HEK293T (cell line): Measurements from ENCODE around the gene B9D2.

Experiments
- ARNT ChIP-seq: fragments of 450-650 bp; IDR thresholded peaks from 2 replicates; pipeline ENCODE4 v1.6.1; 2017; ENCODE audit warnings: mild to moderate bottlenecking
- BHLHE40 ChIP-seq: fragments of 450-650 bp; IDR thresholded peaks from 2 replicates; pipeline ENCODE4 v1.6.1; 2016; ENCODE audit warnings: mild to moderate bottlenecking, moderate library complexity, borderline replicate concordance
- ELF4 ChIP-seq: fragments of 450-650 bp; IDR thresholded peaks from 2 replicates; pipeline ENCODE4 v1.6.1; 2017; ENCODE audit warnings: antibody characterized with exemption
- FOXA1 ChIP-seq: fragments of 450-650 bp; IDR thresholded peaks from 2 replicates; pipeline ENCODE4 v1.6.1; 2016; ENCODE audit warnings: mild to moderate bottlenecking
- FOXK2 ChIP-seq: fragments of 450-650 bp; IDR thresholded peaks from 2 replicates; pipeline ENCODE4 v1.6.1; 2016; ENCODE audit warnings: mild to moderate bottlenecking
- FOXM1 ChIP-seq: fragments of 450-650 bp; IDR thresholded peaks from 2 replicates; pipeline ENCODE4 v1.6.1; 2017; ENCODE audit warnings: mild to moderate bottlenecking, borderline replicate concordance
- HDGF ChIP-seq: fragments of 450-650 bp; IDR thresholded peaks from 2 replicates; pipeline ENCODE4 v1.6.1; 2017; ENCODE audit warnings: antibody characterized with exemption, borderline replicate concordance
- L3MBTL2 ChIP-seq: fragments of 450-650 bp; conservative IDR thresholded peaks from 2 replicates; pipeline ENCODE4 v1.6.1; 2016; ENCODE audit warnings: mild to moderate bottlenecking
- NFRKB ChIP-seq: fragments of 450-650 bp; IDR thresholded peaks from 2 replicates; pipeline ENCODE4 v1.6.1; 2016; ENCODE audit warnings: mild to moderate bottlenecking, moderate library complexity
- PKNOX1 ChIP-seq: fragments of 450-650 bp; IDR thresholded peaks from 2 replicates; pipeline ENCODE4 v1.6.1; 2016
- SP1 ChIP-seq: fragments of 450-650 bp; IDR thresholded peaks from 2 replicates; pipeline ENCODE4 v1.6.1; 2017
- SUZ12 ChIP-seq: fragments of 450-650 bp; IDR thresholded peaks from 2 replicates; pipeline ENCODE4 v1.6.1; 2016; ENCODE audit warnings: mild to moderate bottlenecking
- TARDBP ChIP-seq: fragments of 450-650 bp; IDR thresholded peaks from 2 replicates; pipeline ENCODE4 v1.6.1; 2016
- ZNF384 ChIP-seq: fragments of 450-650 bp; IDR thresholded peaks from 2 replicates; pipeline ENCODE4 v1.6.1; 2016

GRCh38 chr19:41405776-41406175 is 41.8 kb upstream of the B9D2 start:
- TF ChIP-seq BHLHE40 = no peak
- no peak for TF ChIP-seq NFRKB
- no peak for TF ChIP-seq FOXM1
- TF ChIP-seq PKNOX1 = no peak
- TF ChIP-seq FOXA1 = no peak
- TF ChIP-seq HDGF = no peak
- TF ChIP-seq ZNF384 = no peak
- no peak for TF ChIP-seq SP1
- no peak for TF ChIP-seq L3MBTL2
- TF ChIP-seq TARDBP = no peak
- TF ChIP-seq ELF4 = no peak
- no peak for TF ChIP-seq SUZ12
- TF ChIP-seq ARNT = no peak
- TF ChIP-seq FOXK2 = no peak
